Lower leg skin (tissue), 4 donors: ENCODE data around the gene LMBR1. TPM values are rescaled to one million over a fixed set of nuclear protein-coding genes. Genes with fewer than 3 reads are reported as not detected.
"Not testable (repeated sequence)": the region's sequence is repeated elsewhere in the genome, so short reads cannot be mapped to it uniquely, and the experiment has no call there.

Experiments used
- DNase-seq, 2 donors: peaks; one replicate each; pipeline ENCODE4 v3.0.0-alpha.2; 2019; ENCODE audit warnings: low spot score in 2 of 2
- H3K4me3 ChIP-seq: fragments of 200-600 bp; sonication (generic); 2 replicates; pipeline ENCODE4 v1.5.1; 2017; ENCODE audit warnings: mild to moderate bottlenecking, low read depth; ENCODE audit not compliant: poor library complexity, severe bottlenecking
- CTCF ChIP-seq, 3 donors: fragments of 450-650 bp; IDR thresholded peaks; one replicate each; pipeline ENCODE4 v1.5.1; 2016; ENCODE audit warnings: antibody characterized with exemption in 3 of 3, mild to moderate bottlenecking in 3 of 3, moderate library complexity in 2 of 3
- POLR2A ChIP-seq, 2 donors: fragments of 450-650 bp; IDR thresholded peaks; one replicate each; pipeline ENCODE4 v1.6.1; 2016 to 2017; ENCODE audit warnings: antibody characterized with exemption in 2 of 2, mild to moderate bottlenecking in 1 of 2, moderate library complexity in 1 of 2
- WGBS, 2 donors: methylation state at CpG; one replicate each; pipeline ENCODE4 v1.1.5; 2018; 5-methylcytosine and 5-hydroxymethylcytosine counted together
- intact Hi-C: fragments of 100-400 bp; cut with DNase I; formaldehyde crosslinking; loops from one replicate; pipeline ENCODE4 v1.15.0; 2023; ENCODE audit warnings: low total_unique reads
- total RNA-seq, 4 donors: library from RNA; depleted of rRNA; stranded (reverse); fragments of >200 nt; gene quantifications; one replicate each; pipeline ENCODE4 v1.1.0, GENCODE V29; 2016

LMBR1 gene
- total RNA-seq, 4 donors from 2014 or later = 44.1 to 67.0 (median 55.9) TPM

GRCh38 chr7:156703773-156704482, 189.1 kb downstream of the LMBR1 start:
- DNase-seq = no peak
- WGBS, 2 donors = 85 to 89% methylated on average over 5 of the region's 5 CpGs
- no peak overlapping the region for H3K4me3 ChIP-seq
- no peak for TF ChIP-seq CTCF (IDR thresholded peaks at IDR 0.05)
- no peak for TF ChIP-seq POLR2A (IDR thresholded peaks at IDR 0.05)
- intact Hi-C loops = no loop called here

DNA sequence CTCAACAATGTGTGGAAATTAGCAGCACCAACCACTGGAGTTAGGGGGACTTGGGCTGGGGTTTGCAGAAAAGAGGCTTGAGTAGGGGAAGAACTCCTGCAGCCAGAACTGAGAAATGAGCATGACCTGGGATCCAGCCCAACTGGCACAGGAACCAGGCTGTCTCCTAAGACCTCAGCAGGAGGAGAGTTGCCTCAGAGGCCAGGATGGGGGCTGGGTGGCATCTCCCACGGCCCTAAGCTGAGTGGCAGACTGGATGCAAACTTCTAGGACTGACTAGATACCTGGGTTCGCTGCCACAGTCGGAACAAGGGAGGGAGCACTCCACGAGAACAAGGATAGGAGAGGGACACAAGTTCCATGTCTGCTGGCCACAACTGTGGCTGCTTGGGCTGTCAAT, 189.8 kb downstream of the LMBR1 start:
- DNase-seq = no peak
- no peak for TF ChIP-seq CTCF (IDR thresholded peaks at IDR 0.05)
- TF ChIP-seq POLR2A (IDR thresholded peaks at IDR 0.05) = no peak
- H3K4me3 ChIP-seq = no peak overlapping the region
- 88% methylated on average over 4 of the region's 4 CpGs for WGBS, 2 donors
- intact Hi-C loops = no loop called here

GRCh38 chr7:156702399-156702798, 190.6 kb downstream of the LMBR1 start:
- TF ChIP-seq POLR2A (IDR thresholded peaks at IDR 0.05) (no peak), CTCF (IDR thresholded peaks at IDR 0.05) (no peak)
- no peak for DNase-seq
- no peak overlapping the region for H3K4me3 ChIP-seq
- intact Hi-C loops = no loop called here

DNA sequence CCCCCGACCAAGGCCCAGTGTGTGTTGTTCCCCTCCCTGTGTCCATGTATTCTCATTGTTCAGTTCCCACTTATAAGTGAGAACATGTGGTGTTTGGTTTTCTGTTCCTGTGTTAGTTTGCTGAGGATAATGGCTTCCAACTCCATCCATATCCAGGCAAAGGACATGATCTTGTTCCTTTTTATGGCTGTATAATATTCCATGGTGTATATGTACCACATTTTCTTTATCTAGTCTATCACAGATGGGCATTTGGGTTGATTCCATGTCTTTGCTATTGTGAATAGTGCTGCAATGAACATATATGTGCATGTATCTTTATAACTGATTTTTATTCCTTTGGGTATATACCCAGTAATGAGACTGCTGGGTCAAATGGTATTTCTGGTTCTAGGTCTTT, 191.2 kb downstream of the LMBR1 start:
- intact Hi-C loops, H3K4me3 ChIP-seq, DNase-seq: not testable (repeated sequence)
- WGBS, 2 donors = 96 to 100% methylated on average over 1 of the region's 1 CpG

- whole genome bisulfite sequencing, 2 donors = 97 to 100% methylated on average over 4 of the region's 4 CpGs
- DNase-seq, H3K4me3 ChIP-seq, intact Hi-C loops: not testable (repeated sequence)
These were observed 194.5 kb downstream of the LMBR1 start for GRCh38 chr7:156698512-156698911.

- DNase-seq, H3K4me3 ChIP-seq, intact Hi-C loops: not testable (repeated sequence)
- WGBS, 2 donors = 95 to 97% methylated on average over 9 of the region's 9 CpGs
These were observed 195.7 kb downstream of the LMBR1 start for GRCh38 chr7:156697283-156697682.

DNA sequence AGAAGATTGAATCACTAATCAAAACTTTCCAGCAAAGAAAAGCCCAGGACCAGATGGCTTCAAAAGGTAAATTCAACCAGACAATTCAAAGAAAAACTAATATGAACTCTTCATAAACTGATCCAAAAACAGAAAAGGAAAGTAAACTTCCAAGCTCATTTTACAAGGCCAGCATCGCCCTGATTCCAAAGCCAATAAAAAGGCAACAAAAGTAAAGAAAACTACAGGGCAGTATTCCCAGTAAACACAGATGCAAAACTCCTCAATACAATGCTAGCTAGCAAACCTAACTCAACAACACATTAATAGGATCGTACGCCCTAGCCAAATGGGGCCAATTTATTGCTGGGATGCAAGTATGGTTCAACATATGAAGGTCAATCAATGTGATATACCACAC, 199.4 kb downstream of the LMBR1 start:
- no peak overlapping the region for H3K4me3 ChIP-seq
- DNase-seq = no peak
- 88 to 89% methylated on average over 3 of the region's 3 CpGs for WGBS, 2 donors
- TF ChIP-seq CTCF (IDR thresholded peaks at IDR 0.05) = no peak
- no peak for TF ChIP-seq POLR2A (IDR thresholded peaks at IDR 0.05)
- intact Hi-C loops = no loop called here
